Smooth muscle cell of the brain vasculature (primary cell): ENCODE data around the gene CNNM4.

Experiments
- DNase-seq: peaks from one replicate; pipeline ENCODE4 v3.0.0-alpha.2; 2012; ENCODE audit warnings: low read depth, low spot score

The CNNM4 gene

DNA sequence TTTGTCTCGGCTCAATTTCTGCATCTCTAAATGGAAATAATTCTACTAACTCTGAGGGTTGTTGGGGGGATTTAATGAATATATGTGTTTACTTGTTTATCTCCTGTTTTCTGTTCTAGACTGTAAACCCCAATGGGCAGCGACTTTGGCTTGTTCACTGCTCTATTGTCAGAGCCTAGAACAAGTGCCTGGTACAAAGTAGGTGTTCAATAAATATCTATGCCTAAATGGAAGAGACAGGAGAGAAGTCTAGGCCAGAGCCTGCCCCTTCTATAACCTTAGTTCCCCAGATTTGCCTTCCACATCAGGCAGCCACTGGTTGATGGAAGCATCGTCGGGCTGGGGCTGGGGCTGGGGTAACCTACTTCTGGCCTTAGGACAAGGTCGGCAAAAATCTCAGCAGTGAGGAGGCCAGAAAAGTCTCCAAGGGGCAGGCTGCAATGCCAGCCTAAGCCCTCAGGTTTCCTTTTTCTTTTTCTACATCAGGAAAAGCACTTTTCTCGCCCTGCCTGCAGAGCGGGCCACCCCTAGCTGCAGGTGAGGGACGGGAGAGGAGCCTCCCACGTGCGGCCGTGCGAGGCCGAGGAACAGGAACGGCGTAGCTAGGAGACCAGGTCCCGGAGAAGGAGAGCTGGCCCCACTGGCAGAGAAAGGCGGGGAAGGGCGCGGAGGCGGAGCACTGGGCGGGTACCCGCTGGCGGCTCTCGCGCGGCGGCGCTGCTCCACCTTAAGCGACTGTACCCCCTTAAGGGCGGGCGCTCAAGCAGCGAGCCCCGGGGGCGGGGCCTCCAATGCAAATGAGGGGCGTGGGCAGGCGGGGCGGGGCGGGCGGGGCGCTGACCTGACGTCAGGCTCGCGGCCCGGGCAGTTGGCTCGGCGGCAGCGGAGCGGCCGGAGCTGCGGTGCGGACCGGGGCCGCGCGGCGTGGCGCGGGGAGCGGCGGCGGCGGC is at the start of gene CNNM4:
TSS of gene CNNM4 (plus strand) at position 867 of the 950 bp plus-strand sequence. CDS start 98 bp downstream, outside the sequence.
- DNase-seq: peak; percentile 79

- no peak for DNase-seq
Measured at GRCh38 chr2:96710985-96711384, 49.7 kb upstream of the CNNM4 start.

DNA sequence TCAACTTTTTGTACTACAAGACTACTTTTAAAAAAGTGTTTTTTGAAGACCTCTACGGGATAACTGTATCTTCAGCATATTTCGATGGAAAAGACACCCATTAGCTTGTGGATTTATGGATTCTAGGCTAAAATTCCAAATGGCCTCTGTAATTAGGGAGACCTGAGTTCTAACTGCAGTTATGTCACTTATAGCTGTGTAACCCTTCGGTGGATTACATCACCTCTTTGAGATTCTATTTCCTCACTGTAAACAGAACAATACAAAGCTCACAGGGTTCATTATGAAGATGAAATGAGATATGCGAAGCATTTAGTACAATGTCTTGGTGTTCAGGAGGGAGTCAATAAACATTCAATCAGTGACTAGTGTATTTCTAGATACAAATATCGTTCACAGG is 45.0 kb upstream of the CNNM4 start:
- no peak for DNase-seq

GRCh38 chr2:96716388-96716787 is 44.3 kb upstream of the CNNM4 start:
- no peak for DNase-seq

DNA sequence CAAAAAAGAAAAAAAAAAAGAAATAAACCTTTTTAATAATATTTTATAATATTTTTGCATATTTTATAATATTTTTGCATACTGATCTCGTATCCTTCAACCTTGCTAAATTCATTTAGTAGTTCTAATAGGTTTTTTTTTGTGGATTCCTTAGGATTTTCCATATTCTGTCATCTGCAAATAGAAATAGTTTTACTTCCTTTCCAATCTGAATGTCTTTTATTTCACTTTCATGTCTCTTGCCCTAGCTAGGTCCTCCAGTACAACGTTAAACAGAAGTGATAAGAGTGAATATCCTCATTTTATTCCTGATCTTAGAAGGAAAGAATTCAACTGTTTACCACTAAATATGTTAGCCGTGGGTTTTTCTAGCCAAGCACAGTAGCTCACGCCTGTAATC is 34.6 kb upstream of the CNNM4 start:
- DNase-seq: no peak

GRCh38 chr2:96727431-96727830 is 33.3 kb upstream of the CNNM4 start:
- no peak for DNase-seq

DNA sequence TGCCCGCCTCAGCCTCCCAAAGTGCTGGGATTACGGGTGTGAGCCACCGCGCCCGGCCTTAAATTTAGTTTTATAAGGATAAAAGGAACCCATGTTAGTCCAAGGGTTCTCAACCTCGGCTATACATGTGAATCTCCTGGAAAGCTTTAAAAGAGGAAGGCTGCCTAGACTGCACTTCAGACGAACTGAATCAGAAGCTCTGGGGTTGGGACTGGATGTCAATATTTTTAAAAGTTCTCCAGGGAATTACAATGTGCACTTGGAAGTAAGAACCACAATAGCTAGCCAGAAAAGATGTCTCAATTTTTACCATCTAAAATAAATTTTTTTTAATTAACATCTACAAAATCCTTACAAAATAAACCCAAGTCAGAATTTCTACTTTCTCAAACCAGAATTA is 31.0 kb upstream of the CNNM4 start:
- no peak for DNase-seq

GRCh38 chr2:96730212-96730611 is 30.5 kb upstream of the CNNM4 start:
- DNase-seq: no peak

DNA sequence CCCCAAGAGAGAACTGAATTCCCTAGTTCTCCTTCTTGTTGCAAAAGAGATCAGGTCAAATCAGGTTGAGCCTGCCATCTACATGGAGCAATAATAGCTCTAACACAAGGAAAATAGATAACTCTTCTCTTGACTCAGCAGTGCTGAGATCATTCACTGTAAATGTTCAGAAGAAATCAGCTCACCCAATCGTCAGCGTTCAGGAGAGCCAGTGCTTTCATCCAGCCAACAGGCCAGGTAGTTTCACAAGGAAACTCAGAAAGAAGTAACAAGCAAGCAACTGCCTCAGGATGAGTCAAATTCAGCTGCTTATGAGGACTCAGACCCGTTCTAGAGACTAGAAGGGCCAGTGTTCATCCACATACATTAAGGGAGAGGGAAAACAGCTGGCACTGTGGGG is 26.8 kb upstream of the CNNM4 start:
- DNase-seq: no peak

- DNase-seq: no peak
Measured at GRCh38 chr2:96734880-96735583, 25.7 kb upstream of the CNNM4 start.

DNA sequence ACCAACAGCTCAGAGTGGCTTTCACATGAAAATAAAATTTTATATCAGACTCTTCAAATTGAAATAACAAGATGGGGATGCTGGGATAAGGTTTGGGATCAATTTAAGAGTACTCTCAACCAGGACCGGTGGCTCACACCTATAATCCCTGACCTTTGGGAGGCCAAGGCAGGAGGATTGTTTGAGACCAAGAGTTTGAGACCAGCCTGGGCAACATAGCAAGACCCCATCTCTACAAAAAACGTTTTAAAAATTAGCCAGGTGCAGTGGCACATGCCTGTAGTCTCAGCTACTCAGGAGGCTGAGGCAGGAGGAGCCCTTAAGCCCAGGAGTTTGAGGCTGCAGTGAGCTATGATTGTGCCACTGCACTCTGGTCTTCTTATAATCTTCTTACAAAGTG is 23.5 kb upstream of the CNNM4 start:
- no peak for DNase-seq

GRCh38 chr2:96737831-96738230 is 22.9 kb upstream of the CNNM4 start:
- DNase-seq: no peak

DNA sequence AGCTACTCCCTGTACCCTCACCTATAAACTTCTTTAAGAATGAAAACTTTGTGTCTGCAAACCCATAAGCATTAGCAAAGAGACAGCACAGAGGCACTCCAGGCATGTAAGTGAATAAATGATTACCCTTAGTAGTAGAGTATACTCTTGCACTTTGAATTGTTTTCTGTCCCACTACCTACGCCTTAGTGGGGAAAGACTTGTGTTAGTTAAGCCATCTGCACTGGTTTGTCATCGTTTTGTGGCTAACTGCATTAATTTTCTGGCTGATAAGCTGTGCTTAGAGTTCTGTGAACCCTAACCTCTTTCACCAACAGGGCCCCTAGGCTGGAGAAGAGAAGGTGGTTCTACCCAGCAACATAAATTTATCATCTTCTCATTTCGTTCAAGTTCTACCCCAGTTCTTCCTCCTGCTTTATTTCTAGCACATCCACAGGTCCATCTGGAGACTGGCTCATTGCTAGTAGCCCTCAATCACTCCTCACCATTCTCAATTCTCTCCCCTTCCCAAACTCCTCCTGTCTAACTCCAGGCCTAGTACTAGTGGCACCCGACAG is 21.5 kb upstream of the CNNM4 start:
- no peak for DNase-seq

DNA sequence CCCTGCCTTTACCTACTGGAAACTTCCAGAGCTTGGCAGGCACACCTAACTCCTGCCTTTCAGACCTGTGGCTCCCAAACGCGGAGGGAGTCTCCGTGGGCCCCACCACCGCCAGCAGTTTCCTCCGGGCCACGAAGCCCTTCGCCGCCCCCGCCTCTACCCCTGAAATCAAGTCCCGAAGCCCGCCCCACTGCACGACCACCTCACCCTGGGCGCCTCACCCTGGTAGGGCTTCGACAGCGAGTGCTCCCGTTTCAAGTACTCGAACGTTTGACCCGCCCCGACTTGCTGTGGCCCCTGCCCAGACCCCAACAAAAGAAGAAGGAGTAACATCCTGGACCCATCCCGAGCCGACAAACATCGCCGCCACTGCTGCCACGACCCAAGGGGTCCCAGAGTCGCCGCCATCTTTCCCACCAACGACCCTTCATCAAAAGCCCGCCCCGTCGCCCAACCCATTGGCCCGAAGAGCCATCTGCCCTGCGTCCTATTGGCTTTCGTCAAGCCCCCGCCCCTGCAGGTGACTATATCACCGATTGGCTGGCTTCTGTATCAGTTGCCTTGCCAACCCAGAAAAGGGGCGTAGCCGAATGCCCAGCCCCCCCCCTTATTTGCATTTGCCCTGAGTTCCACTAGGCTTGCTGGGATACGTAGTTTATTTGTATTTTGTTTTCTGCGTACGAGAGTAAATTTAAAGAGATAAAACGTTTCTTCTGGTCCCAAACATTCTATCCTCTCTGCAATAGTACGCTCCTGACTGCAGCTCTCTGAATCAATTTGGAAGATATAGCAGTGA is 20.9 kb upstream of the CNNM4 start, which contains the start of gene LMAN2L:
TSS of gene LMAN2L (minus strand) at position 432 of the 796 bp plus-strand sequence. CDS start at position 408, 24 bp downstream.
- DNase-seq: peak; percentile 92

DNA sequence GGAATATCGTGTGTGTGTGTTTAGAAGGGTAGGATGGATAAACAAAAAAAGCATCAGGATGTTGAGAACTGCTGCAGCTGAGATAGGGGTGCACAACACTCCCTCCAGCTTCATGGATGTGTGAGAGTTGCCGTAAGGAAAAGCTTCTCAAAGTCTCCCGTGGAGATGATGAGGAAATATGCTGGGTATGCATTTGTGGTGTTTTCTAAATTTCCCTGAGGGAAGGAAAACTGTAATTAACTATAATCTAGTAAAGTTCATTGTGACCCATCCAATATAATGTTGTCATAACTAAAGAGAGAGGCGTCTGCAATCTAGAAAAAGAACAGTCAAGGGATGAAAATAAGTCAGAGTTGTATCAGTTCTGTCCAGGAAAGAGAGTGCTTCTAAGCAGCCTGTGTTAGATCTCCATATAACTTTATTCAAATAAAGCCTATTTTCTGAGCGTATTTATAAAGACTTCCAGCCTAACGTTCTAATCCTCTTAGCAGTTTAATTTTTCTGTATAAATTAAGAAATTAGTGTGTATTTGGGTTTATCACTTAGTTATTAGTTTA is 13.6 kb upstream of the CNNM4 start:
- no peak for DNase-seq

DNA sequence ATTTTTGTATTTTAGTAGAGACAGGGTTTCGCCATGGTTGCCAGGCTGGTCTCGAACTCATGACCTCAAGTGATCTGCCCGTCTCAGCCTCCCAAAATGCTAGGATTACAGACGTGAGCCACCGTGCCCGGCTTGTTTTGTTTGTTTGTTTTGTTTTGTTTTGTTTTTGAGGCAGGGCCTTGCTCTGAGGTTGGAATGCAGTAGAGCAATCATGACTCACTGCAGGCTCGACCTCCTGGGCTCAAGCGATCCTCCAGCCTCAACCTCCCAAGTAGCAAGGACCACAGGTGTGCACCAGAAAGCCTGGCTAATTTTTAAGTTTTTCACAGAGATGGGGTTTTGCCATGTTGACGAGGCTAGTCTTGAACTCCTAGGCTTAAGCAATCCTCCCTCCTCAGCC is 8.9 kb upstream of the CNNM4 start:
- no peak for DNase-seq

DNA sequence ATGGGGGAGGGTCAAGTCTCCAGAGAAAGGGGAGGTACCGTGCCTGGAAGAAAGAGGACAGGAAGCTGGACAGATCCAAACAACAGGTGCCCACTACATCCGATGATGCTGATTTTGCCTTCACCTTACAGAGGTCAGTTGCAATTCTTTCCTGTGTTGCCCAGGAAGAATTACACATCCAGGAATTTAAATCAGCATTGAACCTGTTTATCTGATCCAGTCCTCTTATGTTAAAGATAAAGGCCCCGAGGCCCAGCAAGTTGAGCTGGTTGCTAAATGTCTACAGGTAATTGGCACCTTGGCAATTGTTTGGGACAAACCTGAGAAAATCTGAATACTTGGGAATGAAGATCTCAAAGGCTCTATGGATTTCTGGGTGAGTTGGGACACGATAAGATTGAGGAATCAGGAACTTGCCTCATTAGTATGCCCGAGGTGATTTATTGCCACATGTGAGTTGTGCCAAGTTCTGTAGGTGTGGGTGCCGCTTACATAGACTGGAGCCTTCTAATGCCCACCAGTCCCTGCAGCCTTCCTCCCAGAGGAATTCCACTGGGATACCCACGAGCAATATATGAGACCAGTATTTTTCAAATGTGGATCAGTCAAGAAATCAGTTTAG is 6.9 kb upstream of the CNNM4 start:
- no peak for DNase-seq

- no peak for DNase-seq
Measured at GRCh38 chr2:96754317-96754716, 6.4 kb upstream of the CNNM4 start.

- DNase-seq: no peak
Measured at GRCh38 chr2:96756788-96757476, 3.8 kb upstream of the CNNM4 start.

DNA sequence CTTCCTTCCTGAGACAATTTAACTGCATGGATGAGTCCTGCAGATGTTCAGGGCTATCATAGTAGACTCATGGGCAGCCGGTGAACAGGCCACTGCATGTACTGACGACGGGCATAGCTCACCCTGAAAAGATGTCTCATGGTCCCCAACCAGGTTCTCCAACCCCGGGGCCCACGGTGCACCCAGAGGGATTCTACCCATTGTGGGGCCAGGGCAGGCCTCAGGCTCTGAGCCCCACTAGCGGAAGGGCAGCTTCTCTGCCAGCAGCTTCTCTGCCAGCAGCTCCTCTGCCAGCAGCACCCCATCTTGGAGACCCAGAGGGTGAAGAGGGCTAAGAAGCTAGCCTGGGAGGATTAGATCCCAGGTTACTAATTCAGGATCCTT is 3.2 kb upstream of the CNNM4 start:
- no peak for DNase-seq
